ENCODE data around the gene CNBD2.
A peak's percentile ranks its signal among the peaks of the same experiment; 100 is the strongest.
"Not testable (repeated sequence)": the region's sequence is repeated elsewhere in the genome, so short reads cannot be mapped to it uniquely, and the experiment has no call there.

The CNBD2 gene

DNA sequence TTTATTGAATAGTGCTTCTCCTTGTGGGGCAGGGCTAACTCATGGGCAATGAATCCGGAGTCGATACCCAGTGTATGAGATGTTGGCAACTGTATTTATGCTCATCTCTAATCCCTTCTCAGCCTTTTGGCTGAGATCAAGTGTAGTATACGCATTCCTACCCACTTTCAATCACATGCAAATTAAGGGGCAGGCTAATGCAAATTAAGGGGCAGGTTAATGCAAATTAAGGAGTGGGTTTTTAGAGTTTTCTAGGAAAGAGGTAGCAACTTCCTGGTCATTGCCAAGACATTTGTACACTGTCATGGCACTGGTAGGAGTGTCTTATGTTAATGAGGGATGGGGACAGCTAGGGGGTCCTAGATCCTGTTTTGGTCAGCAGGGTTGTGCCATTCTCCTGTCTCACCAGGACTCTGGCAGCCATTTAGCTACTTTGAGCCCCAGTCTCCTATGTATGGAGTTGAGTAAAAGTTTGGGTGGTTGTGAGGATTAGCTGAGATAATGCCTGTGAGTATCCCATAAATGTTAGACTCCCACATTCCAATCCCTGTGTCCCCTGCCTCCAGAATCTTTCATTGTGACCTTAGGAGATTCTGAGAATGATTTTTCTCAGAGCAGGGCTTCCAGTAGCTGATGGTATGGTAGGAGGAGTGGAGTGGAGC, at the start of gene CNBD2:
Gene CNBD2, plus strand, starts transcription at position 612 of the 662 bp plus-strand sequence. CDS start 173 bp downstream, outside the sequence.
- no peak for DNase-seq (ENCODE audit: low read depth in 2 of 2)

DNA sequence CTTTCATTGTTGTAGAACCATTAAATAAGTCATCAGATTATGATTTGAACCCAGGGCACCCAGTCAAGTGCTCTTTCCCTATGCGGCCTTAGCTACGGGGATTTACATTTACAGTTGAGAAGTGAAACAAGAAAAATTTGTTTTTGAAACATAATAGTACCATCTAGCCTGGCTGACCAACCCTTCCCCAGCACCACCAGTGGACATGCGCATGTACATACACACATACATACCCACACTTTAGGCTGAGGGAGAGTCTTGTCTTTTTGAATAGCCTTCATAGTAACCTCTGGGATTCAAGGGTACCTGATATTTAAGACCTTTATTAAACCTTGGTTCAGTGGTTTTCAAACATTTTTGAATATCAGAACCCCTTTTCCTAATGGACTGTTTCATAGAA, 47.9 kb upstream of the CNBD2 start:
- DNase-seq (ENCODE audit: low read depth in 2 of 2): no peak

DNA sequence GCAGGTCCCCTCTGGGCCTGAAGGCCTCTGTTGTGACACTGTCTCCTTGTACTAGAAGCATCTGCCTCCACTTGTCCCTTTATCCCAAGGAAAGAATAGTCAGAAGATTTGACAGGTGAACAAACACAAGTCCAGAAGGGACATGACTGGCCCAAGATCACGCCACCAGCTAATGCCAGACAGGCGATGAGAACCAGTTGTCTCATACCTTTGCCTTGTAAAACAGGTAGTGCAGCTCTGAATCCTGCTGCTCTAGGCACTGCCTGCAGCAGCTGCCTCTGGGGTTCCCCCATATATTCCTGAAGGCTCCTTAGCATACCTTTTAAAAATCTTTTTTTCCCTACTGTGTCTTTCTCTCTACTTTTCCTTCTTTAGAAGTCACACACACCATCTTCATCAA, 39.1 kb upstream of the CNBD2 start:
- no peak for DNase-seq (ENCODE audit: low read depth in 2 of 2)

DNA sequence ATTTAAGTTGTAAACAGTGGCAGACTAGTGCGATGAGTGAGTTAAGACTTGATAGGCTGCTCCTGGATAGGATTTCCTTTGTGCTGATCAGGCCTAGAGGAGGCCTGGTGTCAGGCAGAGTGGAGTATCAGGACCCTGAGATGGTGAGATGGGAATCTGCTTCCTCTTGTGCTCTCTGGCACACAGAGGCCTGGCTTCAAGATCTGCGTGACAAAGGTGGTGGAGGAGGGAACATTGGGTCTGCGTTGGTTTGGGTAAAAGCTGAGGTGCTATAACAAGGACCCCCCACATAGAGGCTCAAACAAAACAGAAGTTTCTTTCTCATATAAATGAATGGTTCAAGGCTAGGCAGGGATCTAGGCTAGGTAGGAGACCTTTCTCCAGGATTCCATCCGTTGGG, 34.3 kb upstream of the CNBD2 start:
- no peak for DNase-seq (ENCODE audit: low read depth in 2 of 2)

DNA sequence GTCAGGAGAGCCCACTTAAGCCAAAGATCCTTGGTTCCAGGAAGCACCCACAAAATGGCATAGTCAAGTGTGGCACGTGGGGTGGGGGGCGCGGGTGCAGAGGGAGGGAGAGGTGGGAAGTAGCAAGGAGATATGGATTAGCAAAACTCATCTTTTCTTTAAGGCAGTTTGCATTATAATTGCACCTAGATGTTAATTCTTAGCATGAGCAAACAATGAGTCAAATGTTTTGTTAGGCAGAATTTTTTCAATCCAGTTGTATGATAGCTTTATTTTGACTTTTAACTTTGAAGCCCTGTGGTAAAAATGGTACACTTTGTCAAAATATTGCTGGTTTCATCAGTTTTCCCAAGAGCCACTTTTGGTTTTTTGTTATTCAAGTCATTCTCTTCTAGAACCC, 29.1 kb upstream of the CNBD2 start:
- DNase-seq (ENCODE audit: low read depth in 2 of 2): no peak

DNA sequence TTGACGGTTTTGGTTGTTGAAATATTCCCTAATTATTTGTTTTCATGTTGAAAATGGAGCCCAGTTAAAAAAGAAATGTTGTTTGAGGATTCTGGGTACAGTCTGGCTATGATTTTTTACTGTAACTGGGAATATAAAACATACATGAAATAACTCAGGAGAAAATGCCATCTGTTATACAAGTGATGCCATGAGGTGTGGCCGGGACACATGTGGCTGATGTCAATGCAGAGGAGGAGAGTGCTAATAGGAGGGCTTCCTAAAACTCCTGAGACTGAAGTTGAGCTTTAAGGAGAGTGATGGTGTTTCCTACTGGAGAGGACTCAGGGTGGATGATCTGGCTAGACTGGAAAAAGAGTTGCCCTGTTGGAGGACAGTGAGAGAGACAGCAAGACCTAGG, 26.8 kb upstream of the CNBD2 start:
- DNase-seq (ENCODE audit: low read depth in 2 of 2): no peak

DNA sequence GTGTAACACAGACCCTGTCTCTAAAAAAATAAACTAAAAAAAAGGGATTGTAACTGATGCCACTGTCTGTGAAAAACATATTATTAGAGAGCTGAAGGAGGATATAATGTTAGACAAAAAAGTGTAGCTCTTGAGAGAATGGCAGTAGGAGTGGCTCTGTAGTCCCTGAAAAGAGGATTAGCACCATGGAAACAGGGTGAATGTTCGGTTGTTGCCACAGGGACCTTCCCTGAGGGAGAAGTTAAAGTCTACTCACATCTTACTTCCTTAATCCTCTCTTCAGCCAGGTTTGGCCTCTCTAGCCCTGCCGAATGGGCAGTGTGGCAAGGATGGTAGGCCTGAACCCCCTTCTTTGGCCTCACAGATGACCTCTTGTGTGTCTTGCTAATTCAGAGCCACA, 26.1 kb upstream of the CNBD2 start:
- DNase-seq (ENCODE audit: low read depth in 2 of 2): no peak

DNA sequence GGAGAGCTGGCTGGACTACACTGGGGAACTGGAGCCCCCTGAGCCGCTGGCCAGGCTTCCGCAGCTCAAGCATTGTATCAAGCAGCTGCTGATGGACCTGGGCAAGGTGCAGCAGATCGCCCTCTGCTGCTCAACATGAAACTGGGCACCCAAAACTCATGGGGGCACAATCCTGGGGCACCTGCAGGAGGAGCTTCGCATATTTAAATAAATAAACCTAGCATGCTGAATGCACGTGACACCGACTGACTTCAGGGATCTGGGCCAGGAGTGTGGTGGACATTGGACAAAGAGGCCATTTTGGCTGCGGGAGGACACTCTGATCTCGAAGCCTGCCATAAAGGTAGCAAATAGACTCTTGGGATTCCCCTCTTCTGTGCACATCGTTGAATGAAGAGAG, 20.9 kb upstream of the CNBD2 start:
- DNase-seq (ENCODE audit: low read depth in 2 of 2): no peak

DNA sequence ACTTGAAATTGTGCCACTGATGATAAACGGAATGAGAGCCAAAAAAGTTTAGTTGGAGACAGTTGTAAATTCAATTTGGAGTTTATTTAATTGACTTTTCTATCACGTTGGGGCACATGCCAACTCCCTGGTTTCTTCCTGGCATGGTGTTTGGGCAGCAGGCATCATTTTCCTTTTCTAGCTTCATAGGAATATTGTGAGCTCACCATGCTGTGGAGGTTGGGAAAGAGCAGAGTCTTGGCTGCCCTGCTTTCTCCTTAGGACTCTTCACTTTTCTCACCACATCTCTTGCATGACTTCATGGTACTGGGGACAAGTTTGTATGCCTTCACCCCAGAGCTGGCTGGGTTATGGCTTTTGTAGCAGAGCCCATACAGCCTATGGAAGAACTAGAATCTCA, 20.5 kb upstream of the CNBD2 start:
- DNase-seq (ENCODE audit: low read depth in 2 of 2): no peak

DNA sequence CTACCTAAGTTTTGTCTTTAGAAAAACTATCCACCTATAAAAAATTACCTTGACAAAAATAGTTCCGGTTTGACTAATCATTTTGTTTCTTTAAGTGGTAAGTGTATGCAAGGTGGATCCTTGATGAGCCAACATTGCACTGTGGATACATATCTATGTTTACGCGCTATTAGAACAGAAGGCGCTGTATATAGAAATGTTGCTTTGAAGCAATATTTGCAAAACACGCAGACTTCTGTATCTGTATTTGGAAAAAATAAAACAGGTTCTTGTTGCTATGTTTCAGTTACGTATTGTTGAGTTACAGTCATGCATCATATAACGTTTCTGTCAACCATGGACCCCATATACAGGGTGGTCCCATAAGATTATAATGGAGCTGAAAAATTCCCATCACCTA, 18.3 kb upstream of the CNBD2 start:
- DNase-seq (ENCODE audit: low read depth in 2 of 2): no peak

DNA sequence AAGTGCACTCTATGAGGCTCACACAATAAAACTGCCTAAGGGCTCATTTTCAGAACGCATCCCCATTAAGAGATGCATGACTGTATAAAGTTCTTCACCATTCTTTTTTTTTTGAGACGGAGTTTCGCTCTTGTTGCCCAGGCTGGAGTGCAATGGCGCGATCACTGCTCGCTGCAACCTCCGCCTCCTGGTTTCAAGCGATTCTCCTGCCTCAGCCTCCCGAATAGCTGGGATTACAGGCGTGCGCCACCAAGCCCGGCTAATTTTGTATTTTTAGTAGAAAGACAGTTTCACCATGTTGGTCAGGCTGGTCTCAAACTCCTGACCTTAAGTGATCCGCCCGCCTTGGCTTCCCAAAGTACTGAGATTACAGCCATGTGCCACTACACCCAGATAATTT, 16.3 kb upstream of the CNBD2 start:
- DNase-seq (ENCODE audit: low read depth in 2 of 2): not testable (repeated sequence)

DNA sequence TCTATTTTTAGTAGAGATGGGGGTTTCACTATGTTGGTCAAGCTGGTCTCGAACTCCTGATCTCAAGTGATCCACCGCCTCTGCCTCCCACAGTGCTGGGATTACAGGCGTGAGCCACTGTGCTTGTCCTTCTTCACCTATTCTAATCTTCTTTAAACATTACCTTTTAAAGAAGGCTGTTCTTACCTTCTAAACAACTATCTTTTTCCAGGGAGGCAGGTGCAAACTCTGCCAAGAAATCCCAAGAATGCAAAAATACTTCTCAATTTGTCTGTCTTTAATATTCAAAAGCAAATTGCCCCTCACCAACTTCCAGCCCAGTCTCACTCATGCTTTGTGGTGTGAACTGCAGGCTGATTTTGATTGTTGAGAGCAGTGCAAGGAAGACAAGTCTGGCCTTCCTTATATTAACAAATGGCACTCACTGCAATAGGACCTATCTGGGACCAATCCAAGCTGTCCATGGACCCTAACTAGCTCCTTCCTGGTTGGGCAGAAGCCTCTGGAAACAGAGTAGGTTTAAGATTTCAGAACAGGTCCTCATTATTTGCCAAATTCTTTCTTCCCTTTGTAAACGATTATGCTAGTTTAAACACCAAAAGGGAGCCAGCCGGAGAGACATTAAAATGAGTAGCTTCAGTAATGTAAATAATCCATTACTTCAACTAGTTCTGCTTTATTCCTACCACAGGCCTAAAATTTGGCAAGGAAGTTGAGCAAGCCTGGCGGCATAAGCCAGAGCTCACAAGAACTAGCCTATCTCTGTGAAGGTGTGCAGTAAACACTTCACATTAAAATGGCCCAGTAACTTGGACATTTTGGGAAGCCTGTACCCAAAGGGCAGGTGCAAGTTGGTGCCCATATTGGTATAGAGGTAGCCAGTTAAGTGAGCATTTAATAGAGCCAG, 15.7 kb upstream of the CNBD2 start:
- no peak for DNase-seq (ENCODE audit: low read depth in 2 of 2)

DNA sequence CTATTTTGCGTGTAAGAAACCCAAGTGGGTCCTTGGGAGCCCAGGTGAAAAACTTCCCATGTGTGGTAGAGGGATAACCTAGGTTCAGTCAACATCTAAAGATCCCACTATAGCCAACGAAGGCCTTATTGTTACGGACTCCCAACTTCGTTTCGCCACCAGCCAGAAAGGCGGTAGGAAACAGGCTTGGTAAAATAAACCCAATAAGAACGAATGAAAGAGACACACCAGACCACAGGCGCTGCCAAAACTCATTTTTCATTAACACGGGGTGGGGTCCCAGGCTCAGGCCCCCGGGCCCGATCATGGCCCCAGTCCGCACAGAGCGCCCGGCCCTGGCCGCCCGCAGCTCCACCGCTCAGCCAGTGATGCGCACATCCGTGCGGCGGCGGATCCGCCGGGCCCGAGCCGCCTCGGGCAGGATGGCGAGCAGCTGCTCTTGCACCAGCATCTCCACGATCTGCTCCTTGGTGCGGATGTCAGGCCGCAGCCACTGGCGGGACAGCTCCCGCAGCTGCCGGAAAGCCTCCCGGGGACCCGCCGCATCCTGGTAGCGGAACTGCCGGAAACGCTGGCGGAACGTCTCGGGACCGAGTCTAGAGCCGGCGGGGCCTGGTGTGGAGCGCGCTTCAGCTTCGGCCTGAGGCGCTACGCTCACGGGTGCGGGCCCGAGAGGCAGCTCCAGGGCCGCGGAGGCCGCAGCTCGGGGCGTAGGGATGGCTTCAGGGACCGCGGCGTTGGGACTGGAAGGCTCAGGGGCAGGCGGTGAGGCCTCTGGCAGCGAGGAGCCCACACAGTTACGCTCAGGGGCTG, 14.8 kb upstream of the CNBD2 start:
- no peak for DNase-seq (ENCODE audit: low read depth in 2 of 2)

DNA sequence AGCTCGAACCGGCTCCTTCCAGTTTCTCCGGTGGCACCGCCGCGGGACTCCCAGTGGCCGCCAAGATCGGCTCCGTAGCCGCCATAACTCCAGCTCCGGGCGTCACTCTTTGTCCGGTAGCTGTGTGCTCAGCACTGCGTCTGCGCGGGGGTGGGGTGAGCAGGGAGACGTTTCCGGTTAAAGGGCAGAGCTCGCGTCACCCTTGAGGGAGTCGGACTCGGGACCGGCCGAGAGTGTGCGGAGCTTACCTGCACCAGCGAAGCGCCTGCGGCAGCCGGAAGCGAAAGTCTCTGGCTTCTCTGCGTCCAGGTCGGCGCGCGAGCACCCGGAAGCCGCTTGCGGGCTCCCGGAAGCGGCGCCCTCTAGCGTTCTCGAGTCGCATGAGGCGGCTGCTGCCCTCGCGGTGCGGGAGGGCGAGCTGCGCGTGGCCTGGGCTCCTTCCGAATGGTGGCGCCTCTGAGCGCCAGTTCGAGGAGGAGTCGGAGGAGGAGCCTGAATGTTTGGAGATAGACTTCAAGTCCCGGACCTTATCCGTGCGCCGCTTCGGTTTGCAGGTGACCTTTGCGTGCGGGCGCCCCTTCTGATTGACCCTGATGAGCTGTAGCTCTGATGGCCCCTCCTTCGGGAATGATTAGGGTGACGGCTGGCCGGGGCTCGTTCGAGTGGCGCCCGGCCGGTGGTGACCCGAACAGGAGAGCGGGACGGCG, 14.0 kb upstream of the CNBD2 start, which contains the start of gene SCAND1:
Gene SCAND1, minus strand, starts transcription at position 303 of the 707 bp plus-strand sequence. Its CDS starts 218 bp downstream, at position 85.
- peak; percentile 86 to 89 for DNase-seq (ENCODE audit: low read depth in 2 of 2)

DNA sequence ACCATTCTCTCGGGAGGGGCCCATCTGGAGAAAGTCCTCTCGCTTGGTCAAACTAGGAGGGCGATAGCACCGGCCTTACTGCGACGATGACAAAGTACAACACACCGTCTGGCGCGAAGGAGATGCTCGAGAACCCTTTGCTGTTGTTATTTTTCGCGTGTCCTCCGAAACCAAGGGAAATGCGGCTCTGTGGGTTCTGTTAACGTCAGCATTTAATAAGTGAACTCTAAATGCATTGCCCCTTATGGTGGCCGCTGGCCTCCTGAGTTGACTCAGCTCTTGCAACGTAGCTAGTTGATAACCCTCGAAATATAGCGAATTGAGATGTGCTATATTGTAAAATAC, 13.5 kb upstream of the CNBD2 start:
- DNase-seq (ENCODE audit: low read depth in 2 of 2): no peak

DNA sequence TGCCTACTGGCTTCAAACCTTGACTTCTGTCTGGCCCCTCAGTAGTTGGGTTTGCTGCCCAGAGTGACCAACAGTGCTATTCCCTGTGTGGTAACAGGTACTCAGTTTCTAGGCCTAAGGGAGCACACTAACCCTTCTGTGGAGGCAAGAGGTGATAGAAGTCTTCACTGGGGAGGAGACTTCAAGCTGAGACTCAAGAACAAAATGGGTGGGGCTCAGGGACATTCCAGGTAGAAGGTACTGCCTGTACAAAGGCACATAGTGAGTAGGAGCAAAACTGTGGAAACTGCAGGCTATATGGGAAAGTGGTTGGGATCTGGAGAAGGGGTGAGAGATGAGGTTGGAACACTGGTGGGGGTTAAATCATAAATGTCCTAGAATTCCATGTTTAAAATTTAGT, 11.8 kb upstream of the CNBD2 start:
- no peak for DNase-seq (ENCODE audit: low read depth in 2 of 2)

DNA sequence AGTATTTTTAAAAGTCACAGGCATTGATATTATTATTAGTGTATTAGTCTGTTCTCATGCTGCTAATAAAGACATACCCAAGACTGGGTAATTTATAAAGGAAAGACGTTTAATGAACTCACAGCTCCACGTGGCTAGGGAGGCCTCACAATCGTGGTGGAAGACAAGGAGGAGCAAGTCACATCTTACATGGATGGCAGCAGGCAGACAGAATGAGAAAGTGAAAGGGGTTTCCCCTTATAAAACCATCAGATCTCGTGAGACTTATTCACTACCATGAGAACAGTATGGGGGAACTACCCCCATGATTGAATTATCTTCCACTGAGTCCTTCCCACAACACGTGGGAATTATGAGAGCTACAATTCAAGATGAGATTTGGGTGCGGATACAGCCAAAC, 9.1 kb upstream of the CNBD2 start:
- not testable (repeated sequence) for DNase-seq (ENCODE audit: low read depth in 2 of 2)

DNA sequence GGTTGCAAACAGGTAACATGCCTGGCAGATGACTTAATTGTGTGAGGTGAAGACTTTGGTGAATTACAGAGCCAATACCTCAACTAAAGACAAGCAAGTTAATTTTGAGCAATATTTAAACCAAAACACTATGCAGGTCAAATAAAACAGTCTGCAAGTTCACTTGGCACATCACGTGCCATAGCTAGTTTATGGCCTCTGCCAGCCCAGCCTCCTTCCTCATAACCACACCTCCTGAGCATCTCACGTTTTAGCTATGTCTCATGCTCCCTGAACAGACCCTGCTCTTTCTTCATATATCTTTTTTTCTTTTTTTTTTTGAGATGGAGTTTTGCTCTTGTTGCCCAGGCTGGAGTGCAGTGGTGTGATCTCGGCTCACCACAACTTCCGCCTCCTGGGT, 4.5 kb upstream of the CNBD2 start:
- no peak for DNase-seq (ENCODE audit: low read depth in 2 of 2)

DNA sequence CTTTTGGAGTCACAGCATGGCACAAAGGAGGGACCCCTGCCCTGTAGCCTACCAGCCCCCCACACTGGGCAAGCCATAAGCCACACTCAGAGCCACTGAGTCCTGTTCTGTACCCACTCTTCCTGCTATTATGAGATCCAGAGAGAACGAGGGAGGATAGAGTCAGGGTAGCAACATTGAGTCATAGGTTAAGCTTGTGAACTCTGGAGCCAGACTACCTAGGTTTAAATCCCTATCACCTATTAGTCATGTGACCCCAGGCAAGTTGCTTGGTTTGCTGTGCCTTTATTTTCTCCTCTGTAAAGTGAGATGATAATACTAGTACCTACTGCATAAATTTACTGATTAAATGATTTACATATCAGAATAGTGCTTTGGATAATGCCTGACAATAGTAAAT, 540 bp downstream of the CNBD2 start:
- DNase-seq (ENCODE audit: low read depth in 2 of 2): no peak

DNA sequence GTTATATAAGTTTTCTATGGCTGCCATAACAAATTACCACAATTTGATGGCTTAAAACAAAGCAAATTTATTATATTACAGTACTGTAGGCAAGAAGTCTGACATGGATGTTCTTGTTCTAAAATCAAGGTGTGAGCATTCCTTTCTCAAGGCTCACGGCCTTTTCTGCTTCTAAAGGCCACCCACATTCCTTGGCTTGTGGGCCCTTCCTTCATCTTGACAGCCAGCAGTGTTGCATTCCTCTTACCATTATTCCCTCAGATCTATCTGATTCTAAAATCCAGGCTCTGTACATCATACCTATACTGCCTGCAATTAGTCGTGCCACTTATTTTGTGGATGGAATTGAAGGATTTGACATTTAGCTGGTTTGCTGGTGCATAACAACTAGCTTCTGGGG, 3.6 kb downstream of the CNBD2 start:
- no peak for DNase-seq (ENCODE audit: low read depth in 2 of 2)

DNA sequence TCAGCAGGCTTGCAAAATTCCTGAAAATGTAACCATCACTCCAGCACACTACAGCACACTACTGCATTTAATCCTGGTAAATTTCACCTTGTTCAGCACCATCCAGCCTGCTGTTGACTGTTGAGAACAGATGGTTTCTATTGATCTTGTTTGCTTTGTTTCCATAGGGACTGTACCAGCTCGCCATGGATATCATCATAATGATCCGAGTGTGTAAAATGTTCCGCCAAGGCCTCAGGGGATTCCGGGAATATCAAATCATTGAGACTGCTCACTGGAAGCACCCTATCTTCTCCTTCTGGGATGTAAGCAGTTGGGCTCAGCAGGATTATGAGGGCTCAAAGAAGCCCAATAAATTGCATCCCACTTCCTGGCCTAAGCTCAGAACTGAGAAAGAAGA, 4.1 kb downstream of the CNBD2 start:
- no peak for DNase-seq (ENCODE audit: low read depth in 2 of 2)

DNA sequence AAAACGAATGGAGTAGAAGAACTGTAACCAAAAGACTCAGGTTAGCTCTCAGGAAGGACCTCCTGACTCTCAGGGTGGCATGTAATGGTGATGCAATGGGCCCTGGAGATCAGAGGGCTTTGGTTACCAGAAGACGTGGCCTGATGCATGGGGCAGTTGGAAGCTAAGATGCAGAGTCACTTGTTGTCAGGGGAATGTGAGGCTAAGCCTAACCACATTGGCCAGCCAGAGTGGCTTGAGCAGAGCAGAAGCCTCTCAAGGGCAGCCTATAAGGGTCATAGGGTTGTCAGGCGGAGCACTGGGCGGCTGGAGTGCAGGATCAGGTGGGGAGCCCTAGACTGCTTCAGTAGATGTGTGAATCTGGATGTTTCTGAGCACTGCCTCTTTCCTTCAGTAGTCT, 5.9 kb downstream of the CNBD2 start:
- no peak for DNase-seq (ENCODE audit: low read depth in 2 of 2)

Data from fibroblast of skin of left biceps (primary cell).